ENCODE data around the gene CAMKMT. TPM values are rescaled to one million over a fixed set of nuclear protein-coding genes. Genes with fewer than 3 reads are reported as not detected.

Gene CAMKMT
- total RNA-seq, 1 donor, result 15.0 TPM

DNA sequence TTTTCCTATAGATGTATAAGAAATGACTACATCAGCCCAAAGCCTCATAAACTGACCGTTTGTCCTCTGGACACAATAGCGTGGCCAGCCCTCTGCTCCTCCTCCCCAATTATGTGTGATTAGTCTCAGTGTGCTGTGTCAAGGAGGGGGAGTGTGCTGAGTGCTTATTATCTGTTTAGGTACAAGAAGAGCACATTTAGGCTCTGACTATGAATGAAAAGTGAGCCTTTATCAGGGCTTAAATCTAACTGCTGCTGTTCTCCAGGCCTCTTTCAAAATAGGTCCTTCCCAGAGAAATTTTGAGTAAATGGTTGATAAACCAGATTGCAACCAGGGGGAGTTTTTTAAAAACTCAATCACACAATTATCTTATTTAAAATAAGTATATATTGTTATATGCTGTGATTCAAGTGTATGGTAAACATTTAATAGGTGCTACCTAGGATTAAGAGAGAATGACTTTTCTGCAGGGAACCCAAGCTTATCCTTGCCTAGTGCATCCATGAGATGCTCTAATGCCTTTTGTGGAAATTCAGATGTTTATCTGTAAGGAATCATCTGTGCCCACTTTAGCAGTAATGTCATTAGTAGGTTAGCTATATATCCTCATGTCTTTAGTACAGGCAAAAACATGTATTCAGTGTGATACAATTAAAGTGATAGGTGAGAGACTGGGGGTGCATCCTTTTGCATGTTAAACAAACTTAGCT is 411.1 kb downstream of the CAMKMT start:
- no peak for TF ChIP-seq CTCF (IDR thresholded peaks at IDR 0.05; ENCODE audit: insufficient read depth, low read length)
- DNase-seq (ENCODE audit: low read depth), result no peak
- no peak overlapping the region for H3K4me3 ChIP-seq (ENCODE audit: low read depth, low read length)

GRCh38 chr2:44774826-44775492 is 413.2 kb downstream of the CAMKMT start:
- H3K4me3 ChIP-seq (ENCODE audit: low read depth, low read length), result no peak overlapping the region
- no peak for TF ChIP-seq CTCF (IDR thresholded peaks at IDR 0.05; ENCODE audit: insufficient read depth, low read length)
- no peak for DNase-seq (ENCODE audit: low read depth)

- H3K4me3 ChIP-seq (ENCODE audit: low read depth, low read length), result no peak overlapping the region
- TF ChIP-seq CTCF (IDR thresholded peaks at IDR 0.05; ENCODE audit: insufficient read depth, low read length), result no peak
- DNase-seq (ENCODE audit: low read depth), result peak; percentile 8
Observed at GRCh38 chr2:44777036-44777435, 415.3 kb downstream of the CAMKMT start.

DNA sequence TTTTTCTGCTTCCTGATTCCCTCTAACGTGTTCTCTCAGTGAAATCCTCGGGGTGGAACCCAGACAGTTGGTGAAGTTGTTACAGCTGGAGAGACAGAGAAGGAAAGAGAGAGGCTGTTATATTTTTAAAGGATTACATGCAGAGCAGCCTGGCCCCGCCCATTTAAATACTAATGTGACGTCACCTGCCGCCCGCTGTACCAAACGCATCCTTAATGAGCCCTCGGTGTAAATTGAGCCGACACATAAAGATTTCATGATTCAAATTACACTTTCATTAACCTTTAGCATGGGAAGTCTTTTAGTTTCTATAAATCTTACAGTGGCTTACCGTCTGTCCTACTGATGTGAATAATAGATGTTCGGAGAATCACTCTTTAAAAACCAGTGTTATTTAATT is 415.8 kb downstream of the CAMKMT start:
- no peak for DNase-seq (ENCODE audit: low read depth)
- TF ChIP-seq CTCF (IDR thresholded peaks at IDR 0.05; ENCODE audit: insufficient read depth, low read length), result no peak

DNA sequence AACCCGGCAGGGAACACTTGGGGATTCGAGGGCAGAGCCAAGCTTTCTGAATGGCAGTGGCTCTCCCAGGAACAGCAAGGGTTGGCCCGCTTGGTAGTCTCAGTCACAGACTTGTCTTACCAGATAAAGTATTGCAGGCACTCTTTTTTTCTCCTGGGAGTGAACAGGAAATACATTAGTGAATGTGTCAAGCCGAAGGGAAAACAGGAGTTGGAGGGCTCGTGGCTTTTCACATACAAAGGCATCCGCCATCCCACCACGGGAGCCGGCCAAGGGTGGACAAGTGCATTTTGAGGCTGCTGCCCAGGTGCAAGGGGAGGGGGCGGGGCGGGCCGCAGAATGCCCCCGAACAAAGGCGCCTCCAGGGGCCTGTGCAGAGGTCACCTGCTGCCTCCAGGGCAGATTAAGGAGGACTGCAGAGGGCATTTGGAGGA is 416.5 kb downstream of the CAMKMT start:
- no peak overlapping the region for H3K4me3 ChIP-seq (ENCODE audit: low read depth, low read length)
- no peak for TF ChIP-seq CTCF (IDR thresholded peaks at IDR 0.05; ENCODE audit: insufficient read depth, low read length)
- no peak for DNase-seq (ENCODE audit: low read depth)

More for the DNA sequence above, 415.8 kb downstream of the CAMKMT start:
- no peak overlapping the region for H3K4me3 ChIP-seq (ENCODE audit: low read depth, low read length)

DNA sequence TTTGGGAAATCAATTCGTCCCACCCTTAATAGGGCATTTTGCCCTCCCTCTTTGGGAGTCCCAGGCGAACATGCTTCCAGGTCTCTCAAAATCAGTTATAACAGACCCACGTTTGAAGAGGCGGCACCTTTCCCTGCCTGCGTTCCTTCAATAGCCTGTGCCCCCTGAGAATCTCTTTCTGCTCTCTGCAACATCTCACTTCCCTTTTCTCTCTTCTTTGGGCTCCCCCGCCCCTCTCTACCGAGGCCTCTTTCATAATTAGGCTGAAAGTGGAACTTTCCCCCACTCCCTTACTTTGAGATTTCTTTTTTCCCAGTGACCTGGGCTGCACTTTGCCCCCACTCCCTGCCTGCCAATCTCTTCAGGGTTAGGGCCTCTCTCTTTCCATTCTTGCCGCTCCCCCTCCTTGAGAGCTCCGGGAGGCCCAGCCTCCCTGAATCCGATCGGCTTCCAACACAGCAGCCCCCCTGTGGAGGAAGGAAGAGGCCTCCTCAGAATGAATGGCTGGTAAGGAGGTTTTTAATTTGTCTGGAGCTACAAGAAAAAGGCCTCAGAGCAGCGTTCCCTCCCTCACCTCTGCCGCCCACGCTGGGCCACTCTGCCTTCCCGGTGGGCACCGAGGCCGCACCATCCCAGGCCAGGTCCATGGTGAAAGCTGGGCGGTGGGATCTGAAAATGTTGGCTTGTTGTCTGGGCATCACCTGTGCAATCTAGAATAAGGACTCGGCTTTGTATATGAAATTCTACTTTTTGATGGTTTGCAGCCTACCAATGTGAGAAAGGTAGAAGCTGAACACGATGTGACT is 417.1 kb downstream of the CAMKMT start:
- TF ChIP-seq CTCF (IDR thresholded peaks at IDR 0.05; ENCODE audit: insufficient read depth, low read length), result no peak
- no peak overlapping the region for H3K4me3 ChIP-seq (ENCODE audit: low read depth, low read length)
- no peak for DNase-seq (ENCODE audit: low read depth)

Data from fibroblast of the aortic adventitia (primary cell).